ENCODE results near the gene NDUFAF3. TPM values are rescaled to one million over a fixed set of nuclear protein-coding genes. Genes with fewer than 3 reads are reported as not detected.
A peak's percentile ranks its signal among the peaks of the same experiment; 100 is the strongest.

Gene NDUFAF3
- total and polyA plus RNA-seq, 2 donors (not counting 3 experiments of a cell fraction or from before 2014, with no cell fraction given): 91.1 to 91.4 TPM

- Histone ChIP-seq H3K27me3 (ENCODE audit: control insufficient read depth in 2 of 2, insufficient read depth in 2 of 2, low read length in 2 of 2) (no peaks in the 10 kb centered on the region), H3K4me3 (replicated peaks in 1 of 3; ENCODE audit: insufficient read depth in 1 of 3, low read depth in 1 of 3, low read length in 3 of 3) (peak within 1 kb of the TSS; percentile 39 to 93 (median 46)), H3K79me2 (ENCODE audit: control insufficient read depth, insufficient read depth, low read length) (peaks cover 28% of the 10 kb centered on the region), H4K20me1 (replicated peaks; ENCODE audit: control insufficient read depth, extremely low read depth, insufficient read depth, low read length) (no peaks in the 10 kb centered on the region), H3K9me1 (replicated peaks; ENCODE audit: control insufficient read depth, extremely low read depth, insufficient read depth, low read length) (no peaks in the 10 kb centered on the region), H3K27ac (ENCODE audit: insufficient read depth, low read depth, low read length) (peak within 1 kb of the TSS; percentile 57), H2AFZ (ENCODE audit: low read depth, low read length) (peak within 1 kb of the TSS; percentile 72), H3K4me2 (ENCODE audit: insufficient read depth, low read length) (peak within 1 kb of the TSS; percentile 71), H3K9me3 (replicated peaks; ENCODE audit: control insufficient read depth, insufficient read depth, low read length) (no peaks in the 10 kb centered on the region), H3K4me1 (ENCODE audit: control insufficient read depth, extremely low read depth, insufficient read depth, low read length) (peaks cover 15% of the 10 kb centered on the region), H3K9ac (replicated peaks; ENCODE audit: extremely low read depth, insufficient read depth, low read length) (peak within 1 kb of the TSS; percentile 96), H3K36me3 (ENCODE audit: control insufficient read depth in 2 of 2, extremely low read depth in 1 of 2, insufficient read depth in 2 of 2, low read length in 2 of 2) (peaks cover 0 to 8% of the 10 kb centered on the region in 2 experiments)
- POLR2A ChIA-PET: interaction anchor here (0.6 to 3.7 kb wide), 9 partner anchors 10 to 127 kb away, joined by 4 to 40 read pairs (median 10); partner anchors contain the start of genes DALRD3, IMPDH2, NDUFAF3 and P4HTM
- TF ChIP-seq GATA2 (IDR thresholded peaks at IDR 0.05; ENCODE audit: insufficient read depth, insufficient read length, low read depth, low read length) (no peak), EZH2 (IDR thresholded peaks at IDR 0.05; ENCODE audit: borderline replicate concordance, low read depth, low read length, severe bottlenecking) (no peak), MAX (IDR thresholded peaks at IDR 0.05; ENCODE audit: insufficient read depth, insufficient read length) (peak; percentile 84), JUN (IDR thresholded peaks at IDR 0.05; ENCODE audit: borderline replicate concordance, insufficient read depth, insufficient read length, low read depth) (no peak), MYC (IDR thresholded peaks at IDR 0.05; ENCODE audit: low read depth, low read length) (no peak), POLR2A (IDR thresholded peaks at IDR 0.05; ENCODE audit: low read depth, low read length) (peak; percentile 89), POLR2AphosphoS5 (IDR thresholded peaks at IDR 0.05; ENCODE audit: insufficient read depth, low read depth, low read length) (peak; percentile 89), CTCF (IDR thresholded peaks at IDR 0.05; ENCODE audit: extremely low read depth in 1 of 2, insufficient read depth in 1 of 2, low read depth in 1 of 2, low read length in 2 of 2) (peak; percentile 22 to 30), FOS (IDR thresholded peaks at IDR 0.05; ENCODE audit: borderline replicate concordance, insufficient read depth, low read length) (no peak)
- dilution Hi-C loops (cut with MboI; ENCODE audit: extremely low pct_ligation_motif_present, low sequenced_read_pairs): no loop called here
- BruUV-seq (replicated peaks): no TSS peak
- intact Hi-C loops (cut with micrococcal nuclease): loop anchor here (1.0 kb wide), 3 partner anchors 14 to 22 kb away; partner anchors contain the start of gene IMPDH2
- CTCF ChIA-PET: interaction anchor here (0.9 to 12.8 kb wide), 10 partner anchors 9 to 442 kb away, joined by 3 to 254 read pairs (median 8); partner anchors contain the start of genes DALRD3, IMPDH2, NDUFAF3 and P4HTM
- FAIRE-seq (peak; percentile 96), DNase-seq (ENCODE audit: low read depth, low spot score) (peak; percentile 98)
Observed at GRCh38 chr3:49007068-49007770, 14.7 kb upstream of the NDUFAF3 start, which contains the start of gene WDR6. Gene WDR6 (plus strand): TSS chr3:49007391. CDS start chr3:49007432, 41 bp downstream.
